Chondrocyte (in vitro differentiated cells): ENCODE data around the gene ERBB4. TPM values are rescaled to one million over a fixed set of nuclear protein-coding genes. Genes with fewer than 3 reads are reported as not detected.

Source experiments
- DNase-seq: peaks from one replicate; pipeline ENCODE4 v3.0.0; 2021; ENCODE audit warnings: mixed read lengths, low spot score
- H3K27ac Mint-ChIP-seq: one replicate; pipeline ENCODE4 v1.8.0; 2021; ENCODE audit warnings: mild to moderate bottlenecking, moderate library complexity, mixed read lengths; ENCODE audit not compliant: unreplicated experiment
- H3K27me3 Mint-ChIP-seq: 2 replicates; pipeline ENCODE4 v1.8.0; 2021; ENCODE audit warnings: low read depth, mixed read lengths
- H3K36me3 Mint-ChIP-seq: 2 replicates; pipeline ENCODE4 v1.8.0; 2021; ENCODE audit warnings: low read depth, mixed read lengths
- H3K4me1 Mint-ChIP-seq: 2 replicates; pipeline ENCODE4 v1.8.0; 2021; ENCODE audit warnings: low read depth, mild to moderate bottlenecking, mixed read lengths
- H3K4me3 Mint-ChIP-seq: one replicate; pipeline ENCODE4 v1.8.0; 2021; ENCODE audit warnings: mild to moderate bottlenecking, moderate library complexity, mixed read lengths; ENCODE audit not compliant: unreplicated experiment
- H3K9me3 Mint-ChIP-seq: 2 replicates; pipeline ENCODE4 v1.8.0; 2021; ENCODE audit warnings: low read depth, mixed read lengths
- CTCF ChIP-seq: fragments of 200-600 bp; sonication (generic); IDR thresholded peaks from 2 replicates; pipeline ENCODE4 v1.5.0; 2021; ENCODE audit warnings: antibody characterized with exemption, mild to moderate bottlenecking, moderate library complexity
- total RNA-seq: library from RNA; stranded (reverse); gene quantifications from 3 replicates; pipeline ENCODE4 v1.2.1, GENCODE V29; 2021

The ERBB4 gene
- total RNA-seq, 1 donor from 2014 or later = 1.3 TPM

- Mint-ChIP-seq H3K9me3 (no peaks in the 10 kb centered on the region), H3K4me3 (no peak overlapping the region), H3K27me3 (no peaks in the 10 kb centered on the region), H3K36me3 (no peaks in the 10 kb centered on the region), H3K27ac (no peak overlapping the region), H3K4me1 (peaks cover 3% of the 10 kb centered on the region)
- TF ChIP-seq CTCF = no peak
- no peak for DNase-seq
Measured at GRCh38 chr2:211652327-211652726, 886.3 kb downstream of the ERBB4 start.

GRCh38 chr2:211649331-211649730 is 889.3 kb downstream of the ERBB4 start:
- H3K27ac Mint-ChIP-seq = no peak overlapping the region
- H3K36me3 Mint-ChIP-seq = no peaks in the 10 kb centered on the region
- H3K9me3 Mint-ChIP-seq = no peaks in the 10 kb centered on the region
- no peaks in the 10 kb centered on the region for H3K27me3 Mint-ChIP-seq
- peaks cover 3% of the 10 kb centered on the region for H3K4me1 Mint-ChIP-seq
- no peak overlapping the region for H3K4me3 Mint-ChIP-seq
- no peak for TF ChIP-seq CTCF
- no peak for DNase-seq

- peaks cover 11% of the 10 kb centered on the region for H3K9me3 Mint-ChIP-seq
- H3K36me3 Mint-ChIP-seq = no peaks in the 10 kb centered on the region
- H3K27me3 Mint-ChIP-seq = no peaks in the 10 kb centered on the region
- no peak for TF ChIP-seq CTCF
- no peak for DNase-seq
- H3K4me3 Mint-ChIP-seq = no peak overlapping the region
- H3K4me1 Mint-ChIP-seq = no peaks in the 10 kb centered on the region
- no peak overlapping the region for H3K27ac Mint-ChIP-seq
Measured at GRCh38 chr2:211631503-211631902, 907.1 kb downstream of the ERBB4 start.

GRCh38 chr2:211623096-211623495 is 915.5 kb downstream of the ERBB4 start:
- no peak for DNase-seq
- no peak overlapping the region for H3K27ac Mint-ChIP-seq
- TF ChIP-seq CTCF = no peak
- no peaks in the 10 kb centered on the region for H3K36me3 Mint-ChIP-seq
- no peaks in the 10 kb centered on the region for H3K27me3 Mint-ChIP-seq
- H3K4me3 Mint-ChIP-seq = no peak overlapping the region
- no peaks in the 10 kb centered on the region for H3K4me1 Mint-ChIP-seq
- H3K9me3 Mint-ChIP-seq = no peaks in the 10 kb centered on the region

GRCh38 chr2:211620986-211621385 is 917.6 kb downstream of the ERBB4 start:
- Mint-ChIP-seq H3K36me3 (no peaks in the 10 kb centered on the region), H3K27me3 (no peaks in the 10 kb centered on the region), H3K4me1 (peaks cover 6% of the 10 kb centered on the region), H3K9me3 (no peaks in the 10 kb centered on the region), H3K4me3 (no peak overlapping the region), H3K27ac (no peak overlapping the region)
- TF ChIP-seq CTCF = no peak
- no peak for DNase-seq
